ENCODE results near the gene EFS.

Gene EFS

GRCh38 chr14:23404331-23404900 is 39.4 kb upstream of the EFS start:
- Histone ChIP-seq H3K27ac (ENCODE audit: low read length) (no peak overlapping the region), H3K9ac (ENCODE audit: low read length) (no peak overlapping the region), H3K4me2 (ENCODE audit: low read depth, low read length) (no peak overlapping the region), H3K4me3 (ENCODE audit: low read length) (no peak overlapping the region), H3K4me1 (ENCODE audit: low read length) (no peaks in the 10 kb centered on the region), H3K79me2 (ENCODE audit: low read length) (no peaks in the 10 kb centered on the region), H3K9me2 (replicated peaks; ENCODE audit: insufficient read depth, low read length) (no peaks in the 10 kb centered on the region), H4K20me1 (ENCODE audit: insufficient read depth, low read length) (no peaks in the 10 kb centered on the region), H3K27me3 (replicated peaks; ENCODE audit: insufficient read depth, low read length) (peaks cover 26% of the 10 kb centered on the region), H3K36me3 (replicated peaks; ENCODE audit: insufficient read depth, low read length) (no peaks in the 10 kb centered on the region), H2AFZ (ENCODE audit: low read length) (no peak overlapping the region), H3K9me3 (replicated peaks; ENCODE audit: insufficient read depth, low read length) (no peaks in the 10 kb centered on the region), H3F3A (ENCODE audit: insufficient read depth, low read length) (no peaks in the 10 kb centered on the region)
- TF ChIP-seq EZH2phosphoT487 (IDR thresholded peaks at IDR 0.05; ENCODE audit: low read length) (no peak), EZH2 (optimal IDR thresholded peaks at IDR 0.05; ENCODE audit: low read depth, low read length) (no peak), CTCF (IDR thresholded peaks at IDR 0.05; ENCODE audit: low read length) (no peak)
- DNase-seq, result no peak

DNA sequence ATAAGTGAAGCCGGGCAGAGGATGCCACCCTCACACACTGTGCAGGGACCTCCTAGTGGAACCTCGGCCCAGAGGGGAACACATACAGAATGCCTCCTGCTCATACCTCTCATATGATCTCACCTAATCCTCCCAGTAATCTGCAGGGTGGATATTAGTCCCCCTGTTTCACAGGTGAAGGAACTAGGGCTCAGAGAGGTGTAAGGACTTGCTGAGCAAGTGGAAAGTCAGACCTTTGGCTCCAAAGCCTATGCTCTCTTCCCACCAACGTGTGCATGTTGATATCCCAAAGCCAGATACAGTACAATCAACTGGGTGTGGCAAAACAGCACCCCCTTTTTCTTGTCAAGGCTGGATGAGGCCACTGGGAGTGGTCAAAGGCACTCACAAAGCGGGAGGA is 38.9 kb upstream of the EFS start:
- no peaks in the 10 kb centered on the region for H3K9me3 ChIP-seq (replicated peaks; ENCODE audit: insufficient read depth, low read length)
- DNase-seq, result no peak
- H3K9me2 ChIP-seq (replicated peaks; ENCODE audit: insufficient read depth, low read length), result no peaks in the 10 kb centered on the region
- no peaks in the 10 kb centered on the region for H3F3A ChIP-seq (ENCODE audit: insufficient read depth, low read length)
- no peaks in the 10 kb centered on the region for H4K20me1 ChIP-seq (ENCODE audit: insufficient read depth, low read length)
- no peaks in the 10 kb centered on the region for H3K36me3 ChIP-seq (replicated peaks; ENCODE audit: insufficient read depth, low read length)
- H3K9ac ChIP-seq (ENCODE audit: low read length), result no peak overlapping the region
- TF ChIP-seq EZH2 (optimal IDR thresholded peaks at IDR 0.05; ENCODE audit: low read depth, low read length), result no peak
- TF ChIP-seq EZH2phosphoT487 (IDR thresholded peaks at IDR 0.05; ENCODE audit: low read length), result no peak
- TF ChIP-seq CTCF (IDR thresholded peaks at IDR 0.05; ENCODE audit: low read length), result no peak
- H3K79me2 ChIP-seq (ENCODE audit: low read length), result no peaks in the 10 kb centered on the region
- no peak overlapping the region for H3K4me3 ChIP-seq (ENCODE audit: low read length)
- peaks cover 26% of the 10 kb centered on the region for H3K27me3 ChIP-seq (replicated peaks; ENCODE audit: insufficient read depth, low read length)
- no peak overlapping the region for H3K4me2 ChIP-seq (ENCODE audit: low read depth, low read length)
- no peaks in the 10 kb centered on the region for H3K4me1 ChIP-seq (ENCODE audit: low read length)
- no peak overlapping the region for H2AFZ ChIP-seq (ENCODE audit: low read length)
- H3K27ac ChIP-seq (ENCODE audit: low read length), result no peak overlapping the region

- no peaks in the 10 kb centered on the region for H3K79me2 ChIP-seq (ENCODE audit: low read length)
- H2AFZ ChIP-seq (ENCODE audit: low read length), result no peak overlapping the region
- no peak overlapping the region for H3K27ac ChIP-seq (ENCODE audit: low read length)
- no peaks in the 10 kb centered on the region for H3K4me1 ChIP-seq (ENCODE audit: low read length)
- no peak for TF ChIP-seq EZH2 (optimal IDR thresholded peaks at IDR 0.05; ENCODE audit: low read depth, low read length)
- TF ChIP-seq EZH2phosphoT487 (IDR thresholded peaks at IDR 0.05; ENCODE audit: low read length), result no peak
- TF ChIP-seq CTCF (IDR thresholded peaks at IDR 0.05; ENCODE audit: low read length), result no peak
- peaks cover 20% of the 10 kb centered on the region for H3K27me3 ChIP-seq (replicated peaks; ENCODE audit: insufficient read depth, low read length)
- no peaks in the 10 kb centered on the region for H3K9me2 ChIP-seq (replicated peaks; ENCODE audit: insufficient read depth, low read length)
- no peaks in the 10 kb centered on the region for H3F3A ChIP-seq (ENCODE audit: insufficient read depth, low read length)
- no peaks in the 10 kb centered on the region for H3K9me3 ChIP-seq (replicated peaks; ENCODE audit: insufficient read depth, low read length)
- no peak overlapping the region for H3K4me2 ChIP-seq (ENCODE audit: low read depth, low read length)
- H3K4me3 ChIP-seq (ENCODE audit: low read length), result no peak overlapping the region
- H3K36me3 ChIP-seq (replicated peaks; ENCODE audit: insufficient read depth, low read length), result no peaks in the 10 kb centered on the region
- H4K20me1 ChIP-seq (ENCODE audit: insufficient read depth, low read length), result no peaks in the 10 kb centered on the region
- H3K9ac ChIP-seq (ENCODE audit: low read length), result no peak overlapping the region
- DNase-seq, result no peak
These were observed 38.1 kb upstream of the EFS start for GRCh38 chr14:23403139-23403438.

Data from MM.1S (cell line).